H1 (cell line): ENCODE data around the gene SLC15A2.

ENCODE experiments used
- CTCF ChIP-seq, 3 experiments: IDR thresholded peaks; 1 replicate in 2 of 3; 2 replicates in 1 of 3; pipeline versions ENCODE4 v1.5.1 to v1.6.1; 2011; ENCODE audit warnings: low read length in 3 of 3, mild to moderate bottlenecking in 3 of 3, inconsistent platforms in 2 of 3, low read depth in 1 of 3, moderate library complexity in 1 of 3; ENCODE audit not compliant: insufficient read depth in 1 of 3; ENCODE audit errors: control extremely low read depth in 1 of 3
- MAX ChIP-seq: IDR thresholded peaks from 2 replicates; pipeline ENCODE4 v1.6.1; 2012; ENCODE audit warnings: inconsistent platforms
- TBP ChIP-seq: IDR thresholded peaks from 2 replicates; pipeline ENCODE4 v1.6.1; 2011; ENCODE audit warnings: low read depth, low read length, improper control_type of control experiment
- TEAD4 ChIP-seq: IDR thresholded peaks from 2 replicates; pipeline ENCODE4 v1.6.1; 2012; ENCODE audit warnings: low read depth, low read length, inconsistent platforms, mixed read lengths

GRCh38 chr3:121844892-121845291 is 49.3 kb upstream of the SLC15A2 start:
- TF ChIP-seq CTCF (IDR thresholded peaks at IDR 0.05; ENCODE audit: control extremely low read depth in 1 of 3, insufficient read depth in 1 of 3, low read depth in 1 of 3, low read length in 3 of 3) (no peak), MAX (no peak), TEAD4 (no peak), TBP (no peak)
